ENCODE measurements around the gene KIAA0825.

DNA sequence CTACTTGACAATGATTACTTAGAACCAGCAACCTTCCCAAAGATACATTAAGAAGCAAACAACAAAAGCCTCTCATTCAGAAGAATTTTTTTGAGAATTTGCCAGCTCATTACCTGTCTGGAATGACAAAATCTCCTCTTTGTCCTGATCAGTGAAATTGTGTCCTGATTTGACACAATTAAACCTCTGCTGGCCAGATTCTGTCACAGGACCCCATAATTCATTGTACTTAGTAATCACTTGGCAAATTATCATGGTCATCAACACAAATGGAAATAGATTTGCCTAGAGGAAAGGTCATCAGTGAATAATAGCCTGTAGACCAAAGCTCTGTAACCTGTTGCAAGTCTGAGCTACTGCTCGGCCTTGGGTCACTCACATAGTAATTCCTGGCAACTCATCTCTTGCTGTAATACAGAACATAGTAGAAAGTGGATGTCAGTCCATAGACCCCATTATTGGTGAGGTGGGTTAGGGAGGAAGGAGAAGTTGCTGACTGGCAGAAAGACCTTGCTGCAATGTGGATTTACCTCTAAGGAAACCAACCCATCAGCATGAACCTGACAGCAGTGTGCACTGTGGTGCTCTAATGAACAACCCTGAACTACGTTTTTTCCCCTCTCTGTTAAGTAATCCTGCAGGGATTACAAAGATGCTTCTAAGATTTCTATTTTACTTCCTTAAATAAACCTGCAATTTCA is 370.1 kb downstream of the KIAA0825 start:
- TF ChIP-seq POLR2A (IDR thresholded peaks at IDR 0.05) = no peak
- TF ChIP-seq, protein P1, sequence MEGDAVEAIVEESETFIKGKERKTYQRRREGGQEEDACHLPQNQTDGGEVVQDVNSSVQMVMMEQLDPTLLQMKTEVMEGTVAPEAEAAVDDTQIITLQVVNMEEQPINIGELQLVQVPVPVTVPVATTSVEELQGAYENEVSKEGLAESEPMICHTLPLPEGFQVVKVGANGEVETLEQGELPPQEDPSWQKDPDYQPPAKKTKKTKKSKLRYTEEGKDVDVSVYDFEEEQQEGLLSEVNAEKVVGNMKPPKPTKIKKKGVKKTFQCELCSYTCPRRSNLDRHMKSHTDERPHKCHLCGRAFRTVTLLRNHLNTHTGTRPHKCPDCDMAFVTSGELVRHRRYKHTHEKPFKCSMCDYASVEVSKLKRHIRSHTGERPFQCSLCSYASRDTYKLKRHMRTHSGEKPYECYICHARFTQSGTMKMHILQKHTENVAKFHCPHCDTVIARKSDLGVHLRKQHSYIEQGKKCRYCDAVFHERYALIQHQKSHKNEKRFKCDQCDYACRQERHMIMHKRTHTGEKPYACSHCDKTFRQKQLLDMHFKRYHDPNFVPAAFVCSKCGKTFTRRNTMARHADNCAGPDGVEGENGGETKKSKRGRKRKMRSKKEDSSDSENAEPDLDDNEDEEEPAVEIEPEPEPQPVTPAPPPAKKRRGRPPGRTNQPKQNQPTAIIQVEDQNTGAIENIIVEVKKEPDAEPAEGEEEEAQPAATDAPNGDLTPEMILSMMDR (IDR thresholded peaks at IDR 0.05) = no peak
